A172 (cell line): ENCODE measurements around the gene ANXA4. TPM values are rescaled to one million over a fixed set of nuclear protein-coding genes. Genes with fewer than 3 reads are reported as not detected.

Experiments used
- DNase-seq: peaks from one replicate; pipeline ENCODE4 v3.0.0-alpha.2; 2015; ENCODE audit warnings: low spot score
- total RNA-seq: library from RNA; depleted of rRNA; stranded (reverse); fragments of >200 nt; shearing (Covaris generic); gene quantifications from 2 replicates; pipeline ENCODE4 v1.2.3, GENCODE V29; 2014; rRNA removed

ANXA4 gene
- 85.1 and 89.9 TPM in 2 replicates for total RNA-seq

DNA sequence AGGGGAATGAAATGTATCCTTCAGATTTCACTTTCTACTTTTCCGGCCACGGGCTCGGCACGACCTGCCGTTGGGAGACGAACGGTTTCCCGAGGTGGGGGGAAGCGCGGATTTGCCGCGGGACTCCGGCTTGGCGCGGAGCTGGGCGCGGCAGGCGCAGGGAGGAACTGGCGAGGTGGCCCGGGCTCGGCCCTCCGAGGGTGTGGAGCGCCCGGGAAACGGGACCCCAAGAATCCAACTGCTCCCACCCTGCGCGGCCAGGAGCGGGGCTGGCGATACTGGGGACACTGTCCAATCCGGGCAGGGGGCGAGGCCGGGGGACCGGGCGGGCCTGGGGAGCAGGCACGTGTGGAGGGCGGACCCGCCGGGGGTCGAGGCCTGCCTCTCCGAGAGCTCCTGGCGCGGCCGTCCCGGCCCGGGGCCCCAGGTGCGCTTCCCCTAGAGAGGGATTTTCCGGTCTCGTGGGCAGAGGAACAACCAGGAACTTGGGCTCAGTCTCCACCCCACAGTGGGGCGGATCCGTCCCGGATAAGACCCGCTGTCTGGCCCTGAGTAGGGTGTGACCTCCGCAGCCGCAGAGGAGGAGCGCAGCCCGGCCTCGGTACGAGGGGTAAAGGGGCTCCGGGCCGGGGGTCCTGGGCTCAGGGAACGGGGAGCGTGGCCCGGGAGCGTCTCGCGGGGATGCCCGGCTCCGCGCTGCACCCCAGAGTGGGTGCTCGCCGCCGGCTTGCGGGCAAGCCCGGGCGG is at the start of gene ANXA4:
Gene ANXA4 (plus strand): TSS at position 560 of the 747 bp plus-strand sequence. CDS start 39,432 bp downstream, outside the sequence.
- peak; percentile 79 for DNase-seq

DNA sequence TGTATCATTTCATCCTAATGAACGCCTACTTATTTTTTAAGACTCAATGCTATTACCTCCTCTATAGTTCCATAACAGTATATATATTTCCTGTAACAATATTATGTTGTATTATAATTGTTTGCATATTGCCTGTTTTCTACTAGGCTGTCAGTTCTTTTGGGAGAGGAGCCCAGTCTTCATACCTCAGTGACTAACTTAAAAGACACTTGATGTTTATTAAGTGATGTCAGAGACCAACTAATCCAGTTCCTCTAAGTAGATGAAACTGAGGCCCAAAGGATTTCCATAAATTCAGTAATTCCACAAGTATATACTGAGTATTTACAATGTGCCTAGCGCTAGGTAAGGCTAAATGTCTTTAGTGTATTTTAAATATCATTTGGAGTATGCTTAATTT is 49.5 kb upstream of the ANXA4 start:
- no peak for DNase-seq

DNA sequence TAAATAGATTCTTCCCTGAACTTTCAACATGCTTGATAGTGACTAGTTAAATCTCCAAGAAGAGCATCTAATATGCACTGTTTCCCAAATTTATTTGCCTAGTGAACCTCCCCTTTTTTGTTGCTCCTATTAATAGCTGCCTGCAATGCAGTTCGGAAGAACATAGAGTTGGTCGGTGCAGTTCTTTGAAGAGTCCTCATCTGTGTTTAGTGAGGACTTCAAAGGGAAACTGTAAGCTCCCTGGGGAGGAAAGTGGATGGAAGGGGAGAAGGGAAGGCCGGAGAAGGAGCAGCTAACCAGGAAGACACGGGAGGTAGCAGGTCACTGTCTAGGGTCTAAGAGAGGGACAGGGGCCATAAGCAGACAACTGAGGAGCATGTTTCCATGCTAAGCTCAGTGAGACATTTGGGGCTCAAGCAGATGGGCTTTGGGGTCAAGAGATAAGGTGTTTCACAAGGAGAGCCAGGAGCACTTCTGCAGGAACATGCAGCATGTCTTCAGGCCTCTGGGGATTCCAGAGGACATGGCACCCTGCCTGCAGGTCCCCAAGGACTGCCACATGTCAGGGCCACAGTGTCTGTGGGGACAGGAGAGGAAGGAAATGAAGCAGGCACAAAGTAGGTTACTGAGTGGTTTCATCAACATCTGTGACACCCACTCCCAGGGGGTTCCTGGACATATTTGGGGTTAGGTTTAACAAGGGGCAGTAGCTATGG is 48.7 kb upstream of the ANXA4 start:
- no peak for DNase-seq

DNA sequence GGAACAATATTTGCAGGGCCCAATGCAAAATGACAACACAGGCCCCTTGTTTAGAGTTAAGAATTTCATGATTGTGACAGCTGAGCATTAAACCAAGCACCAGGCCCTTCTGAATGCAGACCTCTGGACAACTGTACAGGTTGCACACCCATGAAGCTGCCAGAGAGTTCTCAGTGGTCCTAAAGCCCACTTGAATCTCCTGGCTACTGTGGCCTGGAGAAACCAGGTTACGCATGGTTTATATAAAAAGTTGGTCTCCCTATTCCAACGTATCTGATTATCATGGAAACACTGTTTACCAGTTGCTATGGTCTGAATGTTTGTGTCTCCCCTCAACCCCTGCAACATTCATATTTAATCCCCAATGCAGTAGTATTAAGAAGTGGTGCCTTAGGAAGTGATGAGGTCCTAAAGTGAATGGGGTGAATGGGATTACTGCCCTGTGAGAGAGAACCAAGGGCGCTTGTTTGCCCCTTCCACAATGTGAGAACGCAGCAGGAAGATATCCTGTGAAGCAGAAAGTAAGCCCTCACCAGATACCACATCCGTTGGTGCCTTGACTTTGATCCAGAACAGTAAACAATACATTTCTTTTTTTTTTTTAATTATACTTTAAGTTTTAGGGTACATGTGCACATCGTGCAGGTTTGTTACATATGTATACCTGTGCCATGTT is 48.0 kb upstream of the ANXA4 start:
- no peak for DNase-seq

DNA sequence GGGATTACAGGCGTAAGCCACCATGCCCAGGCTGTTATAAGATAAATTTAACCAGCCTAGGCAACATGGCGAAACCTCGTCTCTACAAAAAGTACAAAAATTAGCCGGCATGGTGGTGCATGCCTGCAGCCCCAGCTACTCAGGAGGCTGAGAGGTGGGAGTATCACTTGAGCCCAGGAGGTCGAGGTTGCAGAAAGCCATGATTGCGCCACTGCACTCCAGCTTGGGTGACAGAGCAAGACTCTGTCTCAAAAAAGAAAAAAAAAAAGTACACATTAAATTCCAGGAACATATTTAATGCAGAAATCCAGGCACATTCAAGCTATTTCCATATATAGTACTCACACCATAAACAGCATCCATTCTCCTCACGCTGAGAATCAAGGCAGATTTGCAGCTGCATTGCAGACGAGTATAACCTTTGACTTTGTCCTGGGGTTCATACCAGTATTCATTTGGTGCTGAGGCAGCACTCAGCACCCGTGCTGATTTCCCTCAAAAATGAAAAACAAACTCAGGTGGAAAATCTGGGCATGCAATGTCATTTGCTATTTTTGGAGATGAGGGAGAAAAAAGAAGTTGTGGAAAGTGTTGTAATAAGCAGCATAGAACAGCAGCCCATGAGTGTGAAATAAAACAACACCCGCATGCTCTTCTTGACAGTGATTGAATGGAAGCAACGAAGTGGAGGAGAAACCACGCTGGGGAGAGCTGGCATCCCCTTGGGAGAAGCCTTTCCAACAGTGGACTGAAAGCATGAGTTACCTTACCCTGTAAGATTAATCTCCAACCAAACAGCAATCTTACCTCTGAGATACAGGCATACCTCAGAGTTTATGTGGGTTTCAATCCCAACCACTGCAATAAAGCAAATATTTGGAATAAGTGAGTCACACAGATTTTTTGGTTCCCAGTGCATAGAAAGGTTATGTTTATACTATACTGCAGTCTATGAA is 46.8 kb upstream of the ANXA4 start:
- peak; percentile 72 for DNase-seq

DNA sequence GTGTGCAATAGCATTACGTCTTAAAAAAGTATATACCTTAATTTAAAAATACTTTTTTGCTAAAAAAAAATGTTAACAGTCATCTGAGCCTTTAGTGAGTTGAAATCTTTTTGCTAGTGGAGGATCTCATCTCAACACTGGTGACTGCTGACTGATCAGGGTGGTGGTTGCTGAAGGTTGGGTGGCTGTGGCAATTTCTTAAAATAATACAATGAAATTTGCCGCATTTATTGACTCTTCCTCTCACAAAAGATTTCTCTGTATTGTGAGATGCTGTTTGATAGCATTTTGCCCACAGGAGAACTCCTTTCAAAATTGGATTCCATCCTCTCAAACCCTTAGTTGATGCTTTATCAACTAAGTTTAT is 46.1 kb upstream of the ANXA4 start:
- no peak for DNase-seq

DNA sequence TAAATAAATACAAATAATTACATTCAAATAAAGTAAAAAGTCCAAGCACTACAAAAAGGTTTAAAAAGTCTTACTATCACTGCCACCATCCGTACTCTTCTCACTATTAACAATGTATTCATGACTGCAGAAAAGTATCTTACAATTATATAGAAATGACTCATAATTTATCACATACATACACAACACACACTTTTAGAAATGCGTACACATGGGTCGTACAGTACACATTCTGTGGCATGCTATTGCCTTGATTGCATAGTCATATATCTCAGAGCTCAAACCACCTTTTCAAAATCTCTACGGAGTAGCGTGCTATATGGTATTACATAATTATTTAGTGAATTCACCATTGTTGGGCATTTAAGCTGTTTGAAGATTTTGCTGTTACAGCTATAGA is 41.6 kb upstream of the ANXA4 start:
- DNase-seq = no peak

DNA sequence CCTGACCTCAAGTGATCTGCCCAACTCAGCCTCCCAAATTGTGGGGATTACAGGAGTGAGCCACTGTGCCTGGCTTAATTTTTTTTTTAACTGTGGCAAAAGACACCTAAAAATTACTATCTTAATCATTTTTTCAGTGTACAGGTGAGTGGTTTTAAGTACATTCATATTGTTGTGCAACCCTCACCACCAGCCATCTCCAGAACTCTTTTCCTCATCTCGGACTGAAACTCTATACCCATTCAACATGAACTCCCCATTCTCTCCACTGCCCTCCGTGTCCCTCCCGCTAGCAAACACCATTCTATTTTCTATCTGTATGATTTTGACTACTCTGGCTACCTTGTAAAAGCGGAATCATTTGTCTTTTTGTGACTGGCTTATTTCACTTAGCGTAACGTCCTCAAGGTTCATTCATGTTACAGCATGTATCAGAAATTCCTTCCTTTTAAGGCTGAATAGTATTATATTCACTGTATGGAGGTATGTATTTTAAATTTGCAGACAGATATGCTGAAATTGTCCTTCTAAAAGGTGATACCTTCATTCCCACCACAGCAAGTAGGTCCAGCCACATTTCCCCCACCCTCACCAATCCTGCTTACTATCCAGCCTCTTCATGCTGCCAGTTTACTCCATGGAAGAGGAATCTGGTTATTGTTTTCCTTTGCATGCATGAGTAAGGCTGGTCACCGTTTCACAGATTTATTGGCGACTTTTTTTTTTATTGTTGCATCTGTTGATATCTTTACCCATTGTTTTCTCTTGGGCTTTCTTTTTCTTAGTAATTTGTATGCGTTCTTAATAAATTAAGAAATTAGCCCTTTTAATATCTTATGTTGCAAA is 40.6 kb upstream of the ANXA4 start:
- DNase-seq = no peak

DNA sequence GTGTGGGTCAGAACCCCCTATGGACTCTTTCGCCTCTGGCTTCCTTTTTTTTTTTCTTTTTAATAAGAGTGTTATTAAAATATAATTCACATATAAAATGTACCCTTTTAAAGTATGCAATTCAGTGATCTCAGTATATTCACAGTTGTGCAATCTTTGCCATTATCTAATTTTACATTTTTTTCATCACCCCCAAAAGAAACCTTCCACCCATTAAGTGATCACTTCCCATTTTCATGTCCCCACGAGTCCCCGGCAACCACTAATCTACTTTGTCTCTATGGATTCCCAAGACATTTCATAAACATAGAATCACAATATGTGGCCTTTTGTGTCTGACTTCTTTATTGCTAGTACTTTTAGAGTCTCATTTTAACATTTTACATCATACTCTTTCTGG is 38.7 kb upstream of the ANXA4 start:
- DNase-seq = no peak

DNA sequence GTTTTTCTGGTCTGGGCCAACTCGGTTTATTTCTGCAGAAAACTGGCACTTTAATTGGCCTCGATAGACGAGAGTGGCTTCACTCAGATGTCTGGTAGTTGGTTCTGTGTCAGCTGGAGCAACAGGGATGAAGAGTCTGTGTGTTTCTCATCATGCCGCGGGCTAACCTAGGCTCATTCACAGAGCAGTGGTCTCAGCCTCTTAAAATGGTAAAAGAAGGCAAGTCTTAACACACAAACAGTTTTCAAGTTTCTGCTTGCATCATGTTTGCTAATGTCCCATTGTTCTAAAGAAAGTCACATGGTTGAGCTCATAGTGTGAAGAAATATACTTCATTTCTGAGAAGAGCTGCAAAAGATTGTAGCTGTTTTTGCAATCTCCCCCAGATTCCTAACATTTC is 37.5 kb upstream of the ANXA4 start:
- DNase-seq = no peak

DNA sequence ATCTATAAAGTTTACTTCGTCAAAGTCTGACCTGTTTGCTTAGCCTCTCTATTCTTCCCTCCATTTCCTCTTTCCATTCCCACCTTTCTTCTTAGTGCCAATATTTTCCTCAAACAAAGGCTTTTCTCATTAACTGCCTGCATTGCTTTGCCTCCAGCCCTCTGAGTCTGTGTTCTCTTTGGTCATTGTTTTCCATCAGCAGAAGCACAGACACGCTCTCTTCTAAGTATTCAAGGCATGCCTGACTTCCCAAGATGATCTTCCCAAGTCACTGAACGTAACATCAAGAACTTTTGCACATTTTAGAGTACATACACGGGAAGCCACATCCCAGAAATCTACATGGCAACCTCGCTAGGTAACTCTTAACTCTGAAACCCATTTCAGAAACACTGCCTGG is 32.6 kb upstream of the ANXA4 start:
- DNase-seq = no peak

DNA sequence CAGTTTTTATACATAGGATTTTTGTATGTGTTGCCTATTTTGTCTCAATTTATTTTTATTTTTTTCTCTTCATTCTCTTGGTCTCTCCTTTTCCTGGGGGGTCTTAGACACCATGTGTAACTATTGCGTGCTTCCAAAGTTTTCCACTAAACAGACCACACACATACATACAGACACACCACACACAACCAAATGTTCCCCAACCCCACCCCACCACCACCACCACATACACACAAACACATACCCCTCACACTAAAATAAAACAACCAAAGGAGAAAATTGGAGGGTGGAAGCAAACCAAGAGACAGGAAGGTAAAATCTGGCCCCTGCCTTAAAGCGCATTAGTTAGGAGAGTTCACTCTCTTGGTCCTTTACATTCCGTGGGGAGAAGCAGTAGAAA is 30.0 kb upstream of the ANXA4 start:
- no peak for DNase-seq

DNA sequence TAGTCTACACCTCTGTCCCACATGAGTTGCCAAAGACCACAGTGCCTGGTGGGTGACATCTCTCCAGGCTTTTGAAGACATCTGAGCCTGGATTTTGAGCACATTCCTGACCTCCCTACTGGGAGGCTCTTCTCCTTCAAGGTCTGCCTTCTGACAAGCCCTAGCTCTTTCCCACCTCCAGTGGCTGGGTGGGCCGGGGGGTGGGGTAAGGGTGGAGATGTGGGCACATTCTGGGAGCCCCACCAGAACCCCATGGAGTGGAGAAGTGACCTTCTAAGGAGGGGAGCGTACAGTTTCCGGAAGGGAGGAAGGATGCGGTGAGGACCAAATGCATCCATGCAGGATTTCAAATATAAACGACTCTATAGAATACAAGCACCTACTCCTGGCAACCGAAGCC is 27.9 kb upstream of the ANXA4 start:
- DNase-seq = no peak

DNA sequence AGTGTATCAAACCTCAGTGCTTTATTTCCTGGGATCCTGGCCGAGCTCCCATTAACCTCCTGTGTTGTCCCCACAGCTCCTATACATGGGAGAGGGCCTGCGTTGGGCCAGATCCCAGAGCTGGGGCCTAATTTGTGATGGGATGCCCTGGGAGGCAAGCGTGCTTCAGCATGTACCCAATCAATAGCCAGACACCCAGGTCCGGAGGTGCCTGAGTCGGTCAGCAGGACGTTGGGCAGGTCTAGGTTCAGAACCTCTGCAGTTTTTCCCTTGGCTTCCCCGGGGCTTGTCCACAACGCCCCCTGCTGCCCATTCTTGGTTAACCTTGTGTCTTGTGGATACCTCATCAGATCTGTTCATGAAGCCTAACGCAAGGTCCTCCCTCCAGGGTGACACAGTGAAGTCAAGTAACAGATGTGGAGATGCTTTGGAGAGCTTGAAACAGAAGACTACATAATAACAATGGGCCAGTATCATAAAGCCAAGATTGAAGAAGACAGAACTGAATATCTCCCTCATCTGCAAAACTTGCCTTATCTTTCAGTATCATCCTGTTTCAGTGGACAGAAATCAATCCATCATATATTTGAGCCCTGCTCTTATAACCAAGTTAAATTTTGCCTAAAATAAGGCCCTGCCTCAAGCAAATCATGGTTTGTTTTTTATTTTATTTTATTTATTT is 27.3 kb upstream of the ANXA4 start:
- DNase-seq = peak; percentile 82

DNA sequence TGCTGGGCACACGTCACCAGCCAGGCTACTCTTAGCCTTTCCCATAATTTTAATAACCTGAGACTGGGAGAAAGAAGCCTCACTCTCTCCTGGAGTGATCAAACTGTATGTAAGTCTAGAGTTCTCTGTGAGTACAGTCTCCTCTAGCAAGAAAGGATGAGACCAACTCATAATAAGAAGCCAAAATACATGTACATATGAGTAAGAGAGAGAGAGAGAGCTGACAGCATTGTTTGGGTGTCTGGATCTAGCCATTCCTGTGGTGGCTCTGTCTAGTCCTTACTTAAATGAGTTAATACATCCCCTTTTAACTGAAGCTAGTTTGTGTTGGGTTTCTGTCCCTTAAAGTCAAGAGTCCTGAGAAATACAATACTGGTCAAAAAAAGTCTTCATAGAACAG is 26.0 kb upstream of the ANXA4 start:
- no peak for DNase-seq

DNA sequence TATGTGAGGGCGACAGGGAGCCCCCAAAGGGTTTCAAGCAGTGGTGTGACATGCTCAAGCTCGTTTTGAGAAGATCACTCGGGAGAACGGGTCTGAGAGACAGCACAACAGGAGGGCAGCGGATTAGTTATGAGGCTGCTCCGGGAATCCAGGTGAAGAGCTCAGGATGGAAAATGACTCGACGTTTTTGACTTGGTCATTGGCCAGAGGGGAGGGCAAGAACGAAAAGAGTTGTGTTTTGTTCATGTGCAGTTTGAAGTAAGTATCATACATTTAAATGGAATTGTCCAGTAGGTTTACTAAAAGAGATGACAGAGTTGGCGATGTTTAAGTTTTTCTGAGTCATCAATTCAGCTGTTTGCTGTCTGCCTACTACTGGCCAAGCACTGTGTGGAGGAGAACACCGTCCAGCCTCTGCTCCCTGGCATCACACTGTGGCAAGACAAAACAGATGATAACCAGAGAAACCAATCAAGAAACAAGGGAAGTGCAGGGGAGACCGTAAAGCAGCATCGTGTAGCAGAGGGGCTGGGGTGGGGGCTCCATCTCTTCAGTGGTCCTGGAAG is 25.3 kb upstream of the ANXA4 start:
- DNase-seq = peak; percentile 63

DNA sequence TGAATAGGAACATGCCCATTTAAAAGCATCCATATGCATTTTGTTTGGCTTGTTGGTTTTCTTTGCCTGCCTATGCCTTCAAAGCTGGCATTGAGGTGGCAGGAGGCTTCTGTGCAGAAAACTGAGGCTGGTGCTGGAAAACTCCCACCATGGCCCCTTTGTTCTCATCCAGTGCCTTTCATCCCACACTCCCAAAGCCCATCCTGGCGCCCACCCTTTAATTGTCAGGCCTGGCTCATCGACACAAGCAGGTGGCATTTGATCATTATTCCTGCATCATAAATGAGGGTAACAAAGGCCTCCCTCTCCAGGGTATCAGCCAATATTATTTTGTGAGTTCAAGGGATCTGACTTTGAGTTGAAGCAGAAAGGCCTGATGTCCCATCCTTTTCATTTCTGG is 24.7 kb upstream of the ANXA4 start:
- no peak for DNase-seq

DNA sequence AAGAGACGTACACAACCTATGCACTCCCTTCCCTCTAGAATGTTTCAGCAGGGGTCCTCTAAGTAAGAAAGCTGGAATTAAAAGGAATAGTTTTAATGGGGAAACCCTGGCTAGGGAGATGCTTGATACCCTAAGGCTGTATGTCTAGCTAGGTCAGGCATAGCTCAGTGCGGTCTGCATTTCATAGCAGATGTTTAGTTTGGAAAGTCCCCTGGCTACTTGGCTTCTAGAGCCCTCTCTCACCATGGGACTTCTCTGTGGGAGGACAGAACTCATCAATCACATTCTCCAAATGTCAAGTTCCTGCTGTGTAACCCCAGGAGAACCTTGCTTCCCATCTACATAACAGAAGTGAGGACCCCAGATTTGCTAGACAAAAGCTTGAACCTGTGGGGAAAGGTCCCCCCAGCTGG is 24.1 kb upstream of the ANXA4 start:
- peak; percentile 81 for DNase-seq

DNA sequence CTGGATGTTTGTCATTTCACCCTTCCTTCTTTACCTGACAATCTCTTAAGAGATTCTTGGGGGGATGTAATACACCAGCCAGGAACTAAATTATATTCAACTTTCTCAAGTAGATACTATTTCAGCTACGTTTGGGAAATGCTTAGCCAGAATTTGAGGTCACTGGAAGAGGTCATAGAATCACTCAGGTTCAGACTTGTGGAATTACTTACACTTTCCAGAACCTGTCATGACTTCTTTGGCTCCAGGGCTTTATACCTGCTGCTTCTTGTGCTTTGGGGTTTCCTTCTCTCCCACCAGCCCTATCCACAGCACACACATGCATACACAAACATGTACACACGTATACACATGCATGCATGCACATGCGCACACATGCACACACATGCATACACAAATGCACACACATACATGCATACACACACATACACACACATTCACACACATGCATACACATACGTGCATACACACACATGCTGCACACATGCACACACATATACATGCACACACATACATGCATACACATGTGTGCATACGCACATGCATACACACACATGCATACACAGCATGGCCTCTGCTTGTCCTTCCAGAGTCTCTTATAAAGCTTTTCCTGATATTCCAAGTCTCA is 23.5 kb upstream of the ANXA4 start:
- DNase-seq = no peak
